Measurements from ENCODE around the gene PAWR. TPM values are rescaled to one million over a fixed set of nuclear protein-coding genes. Genes with fewer than 3 reads are reported as not detected.
"Not testable (repeated sequence)": the region's sequence is repeated elsewhere in the genome, so short reads cannot be mapped to it uniquely, and the experiment has no call there.

Gene PAWR
- total RNA-seq, 1 donor from 2014 or later = 33.3 TPM

DNA sequence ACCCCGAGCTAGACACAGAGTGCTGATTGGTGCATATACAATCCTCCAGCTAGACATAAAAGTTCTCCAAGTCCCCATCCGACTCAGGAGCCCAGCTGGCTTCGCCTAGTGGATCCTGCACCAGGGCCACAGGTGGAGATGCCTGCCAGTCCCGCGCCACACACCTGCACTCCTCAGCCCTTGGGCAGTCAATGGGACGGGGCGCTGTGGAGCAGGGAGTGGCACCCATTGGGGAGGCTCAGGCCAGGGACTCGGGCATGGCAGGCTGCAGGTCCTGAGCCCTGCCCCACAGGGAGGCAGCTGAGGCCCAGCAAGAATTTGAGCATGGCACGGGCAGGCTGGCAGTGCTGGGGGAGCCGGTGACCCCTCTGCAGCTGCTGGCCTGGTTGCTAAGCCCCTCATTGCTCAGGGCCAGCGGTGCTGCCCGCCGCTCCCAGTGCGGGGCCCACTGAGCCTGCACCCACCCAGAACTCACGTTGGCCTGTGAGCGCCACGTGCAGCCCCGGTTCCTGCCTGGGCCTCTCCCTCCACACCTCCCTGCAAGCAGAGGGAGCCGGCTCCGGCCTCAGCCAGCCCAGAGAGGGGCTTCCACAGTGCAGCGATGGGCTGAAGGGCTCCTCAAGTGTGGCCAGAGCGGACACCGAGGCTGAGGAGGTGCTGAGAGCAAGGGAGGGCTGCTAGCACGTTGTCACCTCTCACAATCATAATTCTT lies 136.7 kb downstream of the PAWR start:
- DNase-seq (ENCODE audit: low spot score) (no peak), ATAC-seq (no peak)

DNA sequence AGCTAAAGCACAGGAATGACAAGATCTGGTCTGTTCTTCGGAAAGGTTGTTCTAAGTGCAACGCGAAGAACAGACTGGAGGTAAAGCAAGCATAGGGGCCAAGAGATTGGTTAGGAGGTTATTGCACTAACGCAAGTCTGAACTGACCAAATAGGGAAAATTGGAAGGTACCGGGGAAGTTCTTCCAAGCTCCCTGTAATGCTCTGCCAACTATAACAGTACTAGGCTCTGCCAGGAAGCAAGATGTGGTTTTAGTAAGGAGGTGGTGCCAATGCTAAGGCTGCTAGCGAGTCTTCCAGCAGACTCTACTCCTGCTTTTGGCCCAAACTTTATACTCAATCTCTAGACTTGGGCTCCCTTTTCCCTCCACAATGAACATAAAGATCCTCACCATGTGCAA lies 138.6 kb downstream of the PAWR start:
- no peak for ATAC-seq
- no peak for DNase-seq (ENCODE audit: low spot score)

DNA sequence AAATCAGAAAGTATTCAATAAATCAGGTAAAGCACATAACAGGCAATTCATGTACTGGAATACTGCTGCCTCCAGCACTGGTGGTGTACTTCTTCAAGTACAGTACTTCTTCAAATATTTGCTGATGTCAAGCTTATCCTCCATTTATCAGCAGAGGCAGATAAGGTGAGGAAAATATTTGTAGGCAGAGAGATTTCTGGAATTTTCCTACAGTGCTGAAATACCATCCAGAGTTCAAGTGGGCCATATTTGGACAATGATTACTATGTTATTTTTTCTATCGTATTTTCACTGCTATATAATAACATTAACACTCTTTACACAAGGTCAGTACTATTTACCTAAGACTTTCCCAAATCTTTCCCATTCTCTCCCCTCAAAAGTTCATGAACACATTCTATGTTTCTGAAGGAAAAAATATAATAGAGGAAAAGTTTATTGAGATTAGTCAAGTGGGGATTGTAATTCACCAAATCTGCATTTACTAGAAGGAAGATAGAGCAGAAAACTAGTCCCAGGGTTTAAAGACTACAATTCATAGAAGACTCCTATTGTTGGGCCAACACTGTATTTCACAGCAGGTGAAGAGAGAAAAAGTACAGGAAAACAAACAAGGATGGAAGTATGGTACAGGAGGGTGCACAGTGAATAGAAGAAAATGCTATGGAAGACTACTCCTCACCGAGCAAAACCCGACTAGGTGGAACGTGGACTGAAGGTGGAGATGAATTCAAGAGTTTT lies 141.1 kb downstream of the PAWR start:
- ATAC-seq (no peak), DNase-seq (ENCODE audit: low spot score) (no peak)

DNA sequence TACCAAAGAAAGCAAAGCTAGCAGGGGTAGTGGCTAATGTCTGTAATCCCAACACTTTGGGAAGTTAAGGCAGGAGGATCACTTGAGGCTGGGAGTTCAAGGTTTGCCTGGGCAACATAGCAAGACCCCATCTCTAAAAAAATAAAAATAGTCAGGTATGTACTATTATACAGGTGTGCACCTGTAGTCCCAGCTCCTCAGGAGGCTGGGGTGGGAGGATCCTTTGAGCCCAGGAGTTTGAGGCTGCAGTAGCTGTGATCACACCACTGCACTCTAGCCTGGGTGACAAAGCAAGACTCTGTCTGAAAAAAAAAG lies 142.2 kb downstream of the PAWR start:
- DNase-seq (ENCODE audit: low spot score) = no peak
- ATAC-seq = no peak

DNA sequence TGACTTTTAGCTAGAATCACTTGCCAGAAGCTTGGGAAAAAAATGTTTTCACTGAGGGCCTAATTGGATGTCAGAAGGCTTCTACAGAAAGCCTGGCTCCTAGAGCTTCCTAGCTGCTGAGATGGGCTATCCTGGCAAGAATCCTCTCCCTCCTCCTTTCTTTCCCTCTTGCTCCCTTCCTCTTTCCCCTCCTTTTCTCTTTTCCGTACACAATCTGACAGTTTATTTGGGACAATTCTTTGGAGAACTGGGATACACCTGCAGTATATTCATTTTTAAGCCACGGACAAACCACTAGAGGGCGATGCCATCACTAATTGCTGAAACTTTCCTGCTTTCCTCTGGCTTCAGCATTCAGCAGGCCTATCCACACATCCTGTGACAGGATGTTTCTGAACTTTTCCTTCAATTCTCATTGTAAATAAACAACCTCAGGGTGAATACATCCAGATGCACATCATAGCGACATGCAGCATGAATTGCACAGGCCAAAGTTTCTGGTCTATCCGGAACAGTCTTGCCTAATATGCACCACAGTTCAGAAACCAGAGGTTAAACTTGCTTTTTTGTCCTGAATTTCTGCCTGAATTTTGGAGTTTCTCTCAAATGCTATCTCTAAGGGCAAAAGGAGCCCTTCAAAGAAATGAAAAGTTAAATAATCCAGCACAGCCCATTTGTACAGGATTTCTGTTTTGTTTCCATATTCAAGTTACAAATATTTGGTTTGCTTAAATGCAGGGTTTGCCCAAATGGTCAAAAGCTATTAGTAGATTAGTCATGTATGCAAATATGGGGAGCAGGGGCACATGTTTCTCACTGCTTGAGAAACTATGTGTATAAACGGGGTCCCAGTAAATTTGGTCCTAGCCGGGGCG lies 142.8 kb downstream of the PAWR start:
- ATAC-seq (peak; percentile 95), DNase-seq (ENCODE audit: low spot score) (no peak)

DNA sequence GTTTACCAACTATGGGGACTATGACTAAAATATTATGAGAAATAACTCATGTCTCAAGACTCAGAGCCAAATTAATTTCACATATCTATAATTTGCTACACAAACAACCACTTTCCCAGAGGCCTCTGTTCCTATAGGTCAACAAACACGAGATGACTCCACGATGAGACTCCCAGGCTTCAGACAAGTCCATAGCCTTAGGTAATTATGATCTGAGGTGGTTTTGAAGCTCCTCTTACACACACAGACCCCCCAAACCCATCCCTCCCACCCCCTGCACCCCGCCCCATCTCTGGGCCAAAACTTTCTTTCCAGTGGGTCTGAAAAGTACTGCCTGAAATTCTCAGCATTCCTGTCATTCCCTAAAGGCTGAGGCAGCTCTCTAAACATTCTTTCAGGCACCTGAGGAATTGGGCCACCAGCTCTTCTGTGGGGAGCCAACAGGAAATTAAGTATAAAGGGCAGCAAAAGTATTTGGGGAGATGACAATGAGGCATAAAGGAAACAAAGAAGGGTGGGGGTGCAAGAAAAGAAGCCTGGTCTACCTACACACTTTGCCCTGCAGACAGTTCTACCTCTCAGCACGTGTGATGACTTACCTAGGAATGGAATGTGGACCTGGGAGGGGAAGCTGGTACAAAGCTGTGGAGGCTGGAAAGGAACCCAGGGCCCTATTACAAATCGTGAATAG lies 143.6 kb downstream of the PAWR start:
- DNase-seq (ENCODE audit: low spot score) (no peak), ATAC-seq (peak; percentile 50)

DNA sequence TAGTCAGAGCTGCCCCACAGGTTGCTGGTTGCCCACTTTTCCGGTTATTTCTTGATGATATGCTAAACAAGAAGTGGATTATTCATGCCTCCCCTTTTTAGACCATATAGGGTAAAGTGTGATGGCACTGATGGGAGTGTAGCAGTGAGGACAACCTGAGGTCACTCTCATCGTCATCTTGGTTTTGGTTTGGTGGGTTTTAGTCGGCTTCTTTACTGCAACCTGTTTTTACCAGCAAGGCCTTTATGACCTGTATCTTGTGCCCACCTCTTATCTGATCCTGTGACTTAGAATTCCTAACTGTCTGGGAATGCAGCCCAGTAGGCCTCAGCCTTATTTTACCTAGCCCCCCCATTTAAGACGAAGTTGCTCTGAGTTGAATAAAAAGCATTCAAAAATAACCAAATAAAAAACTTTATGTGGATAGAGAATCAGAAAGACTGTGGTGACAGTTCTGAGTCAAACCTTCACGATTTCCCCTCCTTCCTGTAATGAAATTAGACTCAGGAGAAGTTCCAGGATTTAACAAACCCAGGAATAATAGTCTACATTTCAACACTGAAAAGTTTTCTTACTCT lies 144.2 kb downstream of the PAWR start:
- no peak for DNase-seq (ENCODE audit: low spot score)
- no peak for ATAC-seq

DNA sequence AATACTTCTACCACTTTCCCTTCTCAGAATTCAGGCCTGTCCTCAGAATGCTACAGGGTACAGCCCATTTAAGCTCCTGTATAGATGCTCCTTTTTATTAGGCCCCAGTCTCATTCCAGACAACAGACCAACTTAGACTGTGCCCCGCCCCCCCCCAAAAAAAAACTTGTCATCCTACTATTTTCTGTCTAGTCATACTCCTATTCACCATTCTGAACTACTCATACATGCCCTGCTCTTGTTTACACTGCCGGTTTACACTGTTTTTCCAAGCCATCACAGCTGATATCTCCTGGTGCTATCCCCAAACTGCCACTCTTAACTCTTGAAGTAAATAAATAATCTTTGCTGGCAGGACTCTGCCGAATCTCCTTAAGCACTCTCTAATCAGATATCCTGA lies 146.3 kb downstream of the PAWR start:
- DNase-seq (ENCODE audit: low spot score); ATAC-seq: not testable (repeated sequence)

DNA sequence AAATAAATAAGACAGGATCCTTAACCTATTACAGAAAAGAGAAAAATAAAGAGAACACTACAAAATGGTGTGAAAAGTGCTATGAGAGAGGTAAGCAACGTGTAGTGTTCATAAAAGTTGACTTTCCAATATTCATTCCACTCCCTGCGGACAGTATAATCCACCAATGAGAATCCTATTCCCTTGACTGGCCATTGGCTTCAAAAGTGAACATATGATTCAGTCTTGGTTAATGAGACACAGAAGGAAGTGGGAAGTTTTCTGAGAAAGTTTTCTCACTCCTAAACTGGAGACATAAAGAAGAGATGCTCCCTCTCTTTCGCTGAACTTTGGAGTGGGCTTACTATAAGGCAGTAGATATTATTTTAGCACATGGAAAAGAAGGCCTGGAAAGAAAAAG lies 153.1 kb downstream of the PAWR start:
- no peak for DNase-seq (ENCODE audit: low spot score)
- no peak for ATAC-seq

DNA sequence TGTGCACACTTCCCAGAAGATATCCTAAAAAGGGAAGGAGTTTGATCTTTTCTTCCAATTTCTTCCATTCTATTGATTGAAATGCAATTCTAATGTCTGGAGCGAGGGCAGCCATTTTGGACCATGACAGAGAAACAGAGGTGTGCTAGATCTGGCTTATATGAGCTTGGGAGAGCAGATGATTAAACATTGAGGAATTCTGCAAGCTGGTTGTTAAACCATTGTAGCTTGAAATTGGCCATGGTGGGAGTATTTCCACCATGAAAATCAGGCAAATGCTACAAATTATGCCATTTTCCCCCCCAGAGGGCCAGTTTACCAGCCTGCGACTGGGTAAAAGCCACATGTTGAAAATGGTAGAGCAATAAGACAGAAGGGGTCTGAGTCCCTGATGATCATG lies 155.0 kb downstream of the PAWR start:
- DNase-seq (ENCODE audit: low spot score) (no peak), ATAC-seq (no peak)

Other genes starting within 250 kb of the PAWR start
- gene PPP1R12A, start 244.1 kb upstream of the PAWR start, total RNA-seq = 15.6 TPM

Data from left lobe of liver (tissue), 2 donors.